HG02885 (cell line): ENCODE data around the gene SPEG.

ENCODE experiments used
- ATAC-seq: cut with Tn5 transposase; IDR thresholded peaks from one replicate; pipeline ENCODE4 v1.9.1; 2021; ENCODE audit warnings: mild to moderate bottlenecking; ENCODE audit not compliant: unreplicated experiment, poor library complexity

The SPEG gene

GRCh38 chr2:219441451-219442255 lies 7.0 kb downstream of the SPEG start:
- ATAC-seq = no peak

GRCh38 chr2:219442256-219443015 lies 7.8 kb downstream of the SPEG start:
- no peak for ATAC-seq

- ATAC-seq = no peak
These were observed 8.5 kb downstream of the SPEG start for GRCh38 chr2:219443016-219443696.

- no peak for ATAC-seq
These were observed 9.0 kb downstream of the SPEG start for GRCh38 chr2:219443697-219444023.

GRCh38 chr2:219444566-219445091 lies 10.0 kb downstream of the SPEG start:
- no peak for ATAC-seq

GRCh38 chr2:219445220-219445640 lies 10.6 kb downstream of the SPEG start:
- ATAC-seq = no peak

- ATAC-seq = no peak
These were observed 11.5 kb downstream of the SPEG start for GRCh38 chr2:219446101-219446504.

GRCh38 chr2:219446689-219447088 lies 12.0 kb downstream of the SPEG start:
- ATAC-seq = no peak

GRCh38 chr2:219447242-219448098 lies 12.8 kb downstream of the SPEG start:
- ATAC-seq = no peak

- no peak for ATAC-seq
These were observed 13.6 kb downstream of the SPEG start for GRCh38 chr2:219448099-219448775.

- ATAC-seq = no peak
These were observed 14.2 kb downstream of the SPEG start for GRCh38 chr2:219448776-219449341.

GRCh38 chr2:219449609-219450008 lies 15.0 kb downstream of the SPEG start:
- no peak for ATAC-seq

- no peak for ATAC-seq
These were observed 17.2 kb downstream of the SPEG start for GRCh38 chr2:219451661-219452360.

- no peak for ATAC-seq
These were observed 18.0 kb downstream of the SPEG start for GRCh38 chr2:219452361-219453317.

- no peak for ATAC-seq
These were observed 19.3 kb downstream of the SPEG start for GRCh38 chr2:219453671-219454590.

- no peak for ATAC-seq
These were observed 20.9 kb downstream of the SPEG start for GRCh38 chr2:219455581-219455980.
